Superior temporal gyrus (tissue), 1 donor: ENCODE measurements around the gene PDZD4.
A peak's percentile ranks its signal among the peaks of the same experiment; 100 is the strongest.

Source experiments
- DNase-seq: peaks from one replicate; pipeline ENCODE4 v3.0.0-alpha.2; 2016; ENCODE audit errors: extremely low spot score

PDZD4 gene

GRCh38 chrX:153806999-153807575 lies 23.3 kb downstream of the PDZD4 start:
- DNase-seq: no peak

- DNase-seq: no peak
Measured at GRCh38 chrX:153805436-153805835, 24.9 kb downstream of the PDZD4 start.

GRCh38 chrX:153804621-153805020 lies 25.7 kb downstream of the PDZD4 start:
- no peak for DNase-seq

- DNase-seq: no peak
Measured at GRCh38 chrX:153804100-153804595, 26.2 kb downstream of the PDZD4 start.

- DNase-seq: no peak
Measured at GRCh38 chrX:153803211-153804099, 26.9 kb downstream of the PDZD4 start.

- DNase-seq: no peak
Measured at GRCh38 chrX:153802513-153803045, 27.8 kb downstream of the PDZD4 start.

- no peak for DNase-seq
Measured at GRCh38 chrX:153801669-153802068, 28.7 kb downstream of the PDZD4 start.

- DNase-seq: no peak
Measured at GRCh38 chrX:153800746-153801145, 29.6 kb downstream of the PDZD4 start.

- DNase-seq: no peak
Measured at GRCh38 chrX:153800177-153800722, 30.1 kb downstream of the PDZD4 start.

- DNase-seq: no peak
Measured at GRCh38 chrX:153799326-153799725, 31.0 kb downstream of the PDZD4 start.

- DNase-seq: no peak
Measured at GRCh38 chrX:153797415-153798015, 32.8 kb downstream of the PDZD4 start.

GRCh38 chrX:153794897-153795816 lies 35.2 kb downstream of the PDZD4 start:
- DNase-seq: no peak

GRCh38 chrX:153794018-153794896 lies 36.1 kb downstream of the PDZD4 start, which contains the start of the genes IDH3G and SSR4:
Gene IDH3G (minus strand): TSS chrX:153794375. CDS start chrX:153794326, 49 bp downstream.
Gene SSR4 (plus strand): TSS chrX:153794668. CDS start chrX:153794688, 20 bp downstream.
- DNase-seq: peak; percentile 91

GRCh38 chrX:153793291-153793690 lies 37.1 kb downstream of the PDZD4 start:
- no peak for DNase-seq

GRCh38 chrX:153792368-153792767 lies 38.0 kb downstream of the PDZD4 start:
- no peak for DNase-seq

GRCh38 chrX:153791104-153791852 lies 39.1 kb downstream of the PDZD4 start:
- no peak for DNase-seq

GRCh38 chrX:153789654-153790053 lies 40.7 kb downstream of the PDZD4 start:
- no peak for DNase-seq

- no peak for DNase-seq
Measured at GRCh38 chrX:153786669-153787068, 43.7 kb downstream of the PDZD4 start.
